Prostate gland (tissue), 2 donors: ENCODE results near the gene SPON1. TPM values are rescaled to one million over a fixed set of nuclear protein-coding genes. Genes with fewer than 3 reads are reported as not detected.

ENCODE experiments used
- DNase-seq: peaks from one replicate; pipeline ENCODE4 v3.0.0-alpha.2; 2019; ENCODE audit warnings: low spot score
- H3K27ac ChIP-seq, 2 donors: fragments of 200-600 bp; sonication (generic); 2 replicates each; pipeline ENCODE4 v1.5.1; 2017 to 2019
- H3K27me3 ChIP-seq: fragments of 200-600 bp; sonication (generic); replicated peaks from 2 replicates; pipeline ENCODE4 v1.5.1; 2019; ENCODE audit not compliant: insufficient read depth
- H3K36me3 ChIP-seq, 2 donors: fragments of 200-600 bp; sonication (generic); 1 replicate in 1 of 2; 2 replicates in 1 of 2; pipeline versions ENCODE4 v1.5.1 to v1.8.1; 2017 to 2019
- H3K4me1 ChIP-seq: fragments of 200-600 bp; sonication (generic); replicated peaks from 2 replicates; pipeline ENCODE4 v1.5.1; 2019
- H3K4me3 ChIP-seq, 2 donors: fragments of 200-600 bp; sonication (generic); 2 replicates each; pipeline ENCODE4 v1.5.1; 2017 to 2019
- H3K9me3 ChIP-seq: fragments of 200-600 bp; sonication (generic); 2 replicates; pipeline ENCODE4 v1.5.1; 2017
- POLR2A ChIP-seq: fragments of 450-650 bp; IDR thresholded peaks from one replicate; pipeline ENCODE4 v1.6.1; 2016; ENCODE audit warnings: antibody characterized with exemption, mild to moderate bottlenecking
- POLR2AphosphoS5 ChIP-seq: sonication (generic); formaldehyde crosslinking; IDR thresholded peaks from one replicate; pipeline ENCODE4 v1.6.1; 2017; ENCODE audit warnings: antibody characterized with exemption
- WGBS: methylation state at CpG from one replicate; pipeline ENCODE4 v1.1.5; 2018; 5-methylcytosine and 5-hydroxymethylcytosine counted together
- intact Hi-C: fragments of 100-400 bp; cut with DNase I; formaldehyde crosslinking; loops from one replicate; pipeline ENCODE4 v1.14.2; 2022
- total RNA-seq, 2 donors: library from RNA; depleted of rRNA; stranded (reverse); fragments of >200 nt; gene quantifications; one replicate each; pipeline ENCODE4 v1.1.0, GENCODE V29; 2016
- TF ChIP-seq, protein P1 (sequence below), 4 experiments: fragments of 200-600 bp in 2 of 4; fragments of 450-650 bp in 2 of 4; sonication (generic) in 2 of 4; IDR thresholded peaks; 1 replicate in 3 of 4; 2 replicates in 1 of 4; pipeline ENCODE4 v1.5.1; 2016 to 2019; ENCODE audit warnings: antibody characterized with exemption in 4 of 4, mild to moderate bottlenecking in 2 of 4, moderate library complexity in 2 of 4

Gene SPON1
- total RNA-seq, 2 donors from 2014 or later: 13.7 to 28.2 TPM

GRCh38 chr11:14223636-14224288, 261.2 kb downstream of the SPON1 start:
- Histone ChIP-seq H3K9me3 (no peaks in the 10 kb centered on the region), H3K27me3 (no peaks in the 10 kb centered on the region), H3K27ac (no peak overlapping the region), H3K4me3 (no peak overlapping the region), H3K4me1 (no peaks in the 10 kb centered on the region), H3K36me3 (no peaks in the 10 kb centered on the region)
- DNase-seq: no peak
- no peak for TF ChIP-seq POLR2A
- no peak for TF ChIP-seq POLR2AphosphoS5
- TF ChIP-seq, protein P1, sequence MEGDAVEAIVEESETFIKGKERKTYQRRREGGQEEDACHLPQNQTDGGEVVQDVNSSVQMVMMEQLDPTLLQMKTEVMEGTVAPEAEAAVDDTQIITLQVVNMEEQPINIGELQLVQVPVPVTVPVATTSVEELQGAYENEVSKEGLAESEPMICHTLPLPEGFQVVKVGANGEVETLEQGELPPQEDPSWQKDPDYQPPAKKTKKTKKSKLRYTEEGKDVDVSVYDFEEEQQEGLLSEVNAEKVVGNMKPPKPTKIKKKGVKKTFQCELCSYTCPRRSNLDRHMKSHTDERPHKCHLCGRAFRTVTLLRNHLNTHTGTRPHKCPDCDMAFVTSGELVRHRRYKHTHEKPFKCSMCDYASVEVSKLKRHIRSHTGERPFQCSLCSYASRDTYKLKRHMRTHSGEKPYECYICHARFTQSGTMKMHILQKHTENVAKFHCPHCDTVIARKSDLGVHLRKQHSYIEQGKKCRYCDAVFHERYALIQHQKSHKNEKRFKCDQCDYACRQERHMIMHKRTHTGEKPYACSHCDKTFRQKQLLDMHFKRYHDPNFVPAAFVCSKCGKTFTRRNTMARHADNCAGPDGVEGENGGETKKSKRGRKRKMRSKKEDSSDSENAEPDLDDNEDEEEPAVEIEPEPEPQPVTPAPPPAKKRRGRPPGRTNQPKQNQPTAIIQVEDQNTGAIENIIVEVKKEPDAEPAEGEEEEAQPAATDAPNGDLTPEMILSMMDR (IDR thresholded peaks at IDR 0.05): no peak
- intact Hi-C loops: no loop called here
- WGBS: 66% methylated on average over 5 of the region's 5 CpGs

DNA sequence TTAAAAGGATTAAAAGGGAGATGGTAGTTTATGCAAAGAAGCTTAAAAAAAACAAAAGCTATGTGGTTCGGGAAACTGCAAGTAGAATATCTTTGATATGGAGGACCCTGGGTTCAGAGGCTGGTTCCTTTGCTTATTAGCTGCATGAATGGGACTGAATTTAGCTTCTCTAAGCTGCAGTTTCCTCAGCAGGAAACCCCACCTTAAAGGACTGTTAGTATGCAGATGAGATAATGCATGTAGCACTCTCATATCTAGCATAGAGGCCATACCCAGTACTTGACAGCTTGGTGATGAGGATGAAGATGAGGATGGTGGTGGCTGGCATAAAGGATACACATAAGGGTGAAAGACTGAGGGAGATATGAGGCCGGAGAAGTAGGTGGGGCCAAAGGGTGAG, 261.9 kb downstream of the SPON1 start:
- H3K4me3 ChIP-seq: no peak overlapping the region
- no peak for DNase-seq
- intact Hi-C loops: no loop called here
- no peaks in the 10 kb centered on the region for H3K4me1 ChIP-seq
- no peaks in the 10 kb centered on the region for H3K27me3 ChIP-seq
- H3K9me3 ChIP-seq: no peaks in the 10 kb centered on the region
- H3K36me3 ChIP-seq: no peaks in the 10 kb centered on the region
- no peak overlapping the region for H3K27ac ChIP-seq
- 67% methylated on average over 2 of the region's 2 CpGs for whole genome bisulfite sequencing
- no peak for TF ChIP-seq POLR2A
- TF ChIP-seq, protein P1 (IDR thresholded peaks at IDR 0.05): no peak
- TF ChIP-seq POLR2AphosphoS5: no peak

DNA sequence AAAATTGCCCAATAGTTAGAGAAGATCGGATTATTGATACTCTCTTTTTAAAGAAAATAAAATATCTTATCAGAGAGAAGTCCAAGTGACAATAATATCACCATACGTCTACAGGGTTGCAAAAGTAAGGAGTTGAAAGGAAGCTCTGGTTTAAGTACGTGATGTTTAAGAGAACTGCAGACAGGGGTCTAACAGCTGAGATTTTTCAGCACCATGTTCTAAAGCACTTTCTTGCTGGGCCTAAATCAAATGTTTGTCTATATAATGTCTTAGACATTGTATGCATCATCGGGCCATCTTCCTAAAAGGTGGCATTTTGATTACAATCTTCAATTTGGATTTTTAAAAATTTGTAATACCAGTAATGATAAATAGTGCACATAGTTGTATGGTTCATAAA, 263.1 kb downstream of the SPON1 start:
- no peaks in the 10 kb centered on the region for H3K9me3 ChIP-seq
- WGBS: 93% methylated on average over 4 of the region's 4 CpGs
- H3K4me3 ChIP-seq: no peak overlapping the region
- intact Hi-C loops: no loop called here
- H3K27me3 ChIP-seq: no peaks in the 10 kb centered on the region
- no peaks in the 10 kb centered on the region for H3K36me3 ChIP-seq
- no peak for DNase-seq
- H3K4me1 ChIP-seq: no peaks in the 10 kb centered on the region
- no peak overlapping the region for H3K27ac ChIP-seq
- TF ChIP-seq, protein P1 (IDR thresholded peaks at IDR 0.05): no peak
- TF ChIP-seq POLR2AphosphoS5 (no peak), POLR2A (no peak)

DNA sequence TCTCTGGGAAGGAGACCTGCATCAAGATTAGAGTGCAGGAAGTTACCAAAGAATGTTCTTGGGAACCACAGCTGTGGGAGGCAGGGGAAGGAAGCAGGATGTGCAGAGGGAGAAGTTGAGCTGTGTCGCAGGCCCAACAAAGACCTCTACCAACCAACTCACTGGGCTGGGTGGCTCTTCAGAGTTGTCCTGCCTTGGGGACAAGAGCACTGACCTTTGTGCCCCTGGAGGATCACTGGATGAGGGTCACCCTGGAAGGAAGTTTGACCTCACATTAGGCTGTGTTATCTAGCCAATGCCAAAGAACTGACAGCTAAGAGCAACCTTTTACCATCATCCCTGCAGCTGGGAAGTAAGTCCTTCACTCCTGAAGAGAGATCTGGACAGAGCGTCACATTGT, 265.8 kb downstream of the SPON1 start:
- intact Hi-C loops: no loop called here

DNA sequence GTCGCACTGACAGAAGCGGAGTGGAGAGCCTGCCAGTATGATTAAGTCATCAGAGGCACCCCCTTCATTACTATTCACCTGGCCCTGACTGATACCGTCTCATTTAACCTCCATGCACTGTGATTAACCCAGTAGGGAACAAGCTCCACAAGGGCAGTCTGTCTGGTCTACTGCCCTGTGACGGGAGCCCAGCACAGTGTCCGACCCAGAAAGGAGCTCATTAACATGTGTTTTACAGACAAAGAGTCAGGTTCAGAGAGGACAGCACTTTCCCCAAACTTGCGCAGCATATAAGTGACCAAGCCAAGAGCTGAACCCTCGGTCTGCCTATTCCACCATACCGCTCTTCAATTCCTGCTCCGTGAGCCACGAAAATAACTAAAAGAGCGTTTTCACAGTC, 266.9 kb downstream of the SPON1 start:
- H3K27me3 ChIP-seq: no peaks in the 10 kb centered on the region
- intact Hi-C loops: no loop called here
- 79% methylated on average over 11 of the region's 11 CpGs for WGBS
- DNase-seq: no peak
- no peaks in the 10 kb centered on the region for H3K36me3 ChIP-seq
- no peak overlapping the region for H3K4me3 ChIP-seq
- no peak overlapping the region for H3K27ac ChIP-seq
- H3K4me1 ChIP-seq: no peaks in the 10 kb centered on the region
- H3K9me3 ChIP-seq: no peaks in the 10 kb centered on the region
- TF ChIP-seq, protein P1 (IDR thresholded peaks at IDR 0.05): no peak
- TF ChIP-seq POLR2AphosphoS5: no peak
- no peak for TF ChIP-seq POLR2A

More for the DNA sequence above, 265.8 kb downstream of the SPON1 start:
- DNase-seq: no peak
- no peak overlapping the region for H3K4me3 ChIP-seq
- TF ChIP-seq, protein P1 (IDR thresholded peaks at IDR 0.05): no peak
- TF ChIP-seq POLR2A (no peak), POLR2AphosphoS5 (no peak)
- no peaks in the 10 kb centered on the region for H3K4me1 ChIP-seq
- no peaks in the 10 kb centered on the region for H3K27me3 ChIP-seq
- no peak overlapping the region for H3K27ac ChIP-seq
- H3K9me3 ChIP-seq: no peaks in the 10 kb centered on the region
- no peaks in the 10 kb centered on the region for H3K36me3 ChIP-seq
- 86% methylated on average over 2 of the region's 2 CpGs for WGBS
